ENCODE measurements around the gene JAG2. TPM values are rescaled to one million over a fixed set of nuclear protein-coding genes. Genes with fewer than 3 reads are reported as not detected.

The JAG2 gene
- total RNA-seq, 4 donors from 2014 or later: 5.4 to 29.9 (median 6.6) TPM

DNA sequence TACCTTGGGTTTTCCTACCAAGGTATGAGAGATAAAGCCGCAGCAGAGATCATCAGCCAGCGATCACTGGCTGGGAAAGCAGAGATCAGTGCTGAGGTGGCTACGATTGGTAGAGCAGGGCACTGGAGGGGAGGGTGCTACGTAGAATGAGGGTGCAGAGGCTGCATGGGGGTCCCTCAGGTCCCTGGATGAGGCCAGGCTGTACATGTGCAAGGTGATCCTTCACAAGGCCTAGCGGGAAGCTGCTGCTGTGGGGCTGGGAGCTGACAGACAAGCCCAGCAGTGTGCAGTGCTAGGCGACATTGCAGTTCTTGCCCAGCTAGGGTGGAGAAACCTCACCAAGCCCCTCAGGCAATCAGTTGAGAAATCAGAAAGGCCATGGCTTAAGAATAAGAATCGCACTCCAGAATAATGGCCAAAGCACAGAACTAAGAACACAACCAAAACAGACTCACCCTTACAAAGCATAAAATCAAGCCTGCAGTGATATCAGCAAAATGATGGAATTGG, 66.2 kb downstream of the JAG2 start:
- Histone ChIP-seq H3K27me3 (peaks cover 41% of the 10 kb centered on the region), H3K9me3 (no peaks in the 10 kb centered on the region), H3K27ac (no peak overlapping the region), H3K4me1 (no peaks in the 10 kb centered on the region), H3K36me3 (no peaks in the 10 kb centered on the region), H3K4me3 (no peak overlapping the region)
- in situ Hi-C loops (cut with MboI; ENCODE audit: low pct_ligation_motif_present in 1 of 4, low pct_unique_long_range_greater_than_20kb in 1 of 4, low sequenced_read_pairs in 3 of 4) (no loop called here), intact Hi-C loops (cut with DNase I; ENCODE audit: low total_unique reads) (no loop called here)
- DNase-seq: no peak
- 87 to 92% methylated on average over 4 to 7 of the region's 7 CpGs for WGBS, 2 donors (ENCODE audit: low coverage in 1 of 2)
- TF ChIP-seq POLR2AphosphoS5 (IDR thresholded peaks at IDR 0.05) (no peak), EP300 (IDR thresholded peaks at IDR 0.05; ENCODE audit: low read depth) (no peak), POLR2A (IDR thresholded peaks at IDR 0.05) (no peak)
- TF ChIP-seq, protein P1, sequence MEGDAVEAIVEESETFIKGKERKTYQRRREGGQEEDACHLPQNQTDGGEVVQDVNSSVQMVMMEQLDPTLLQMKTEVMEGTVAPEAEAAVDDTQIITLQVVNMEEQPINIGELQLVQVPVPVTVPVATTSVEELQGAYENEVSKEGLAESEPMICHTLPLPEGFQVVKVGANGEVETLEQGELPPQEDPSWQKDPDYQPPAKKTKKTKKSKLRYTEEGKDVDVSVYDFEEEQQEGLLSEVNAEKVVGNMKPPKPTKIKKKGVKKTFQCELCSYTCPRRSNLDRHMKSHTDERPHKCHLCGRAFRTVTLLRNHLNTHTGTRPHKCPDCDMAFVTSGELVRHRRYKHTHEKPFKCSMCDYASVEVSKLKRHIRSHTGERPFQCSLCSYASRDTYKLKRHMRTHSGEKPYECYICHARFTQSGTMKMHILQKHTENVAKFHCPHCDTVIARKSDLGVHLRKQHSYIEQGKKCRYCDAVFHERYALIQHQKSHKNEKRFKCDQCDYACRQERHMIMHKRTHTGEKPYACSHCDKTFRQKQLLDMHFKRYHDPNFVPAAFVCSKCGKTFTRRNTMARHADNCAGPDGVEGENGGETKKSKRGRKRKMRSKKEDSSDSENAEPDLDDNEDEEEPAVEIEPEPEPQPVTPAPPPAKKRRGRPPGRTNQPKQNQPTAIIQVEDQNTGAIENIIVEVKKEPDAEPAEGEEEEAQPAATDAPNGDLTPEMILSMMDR (IDR thresholded peaks at IDR 0.05): no peak

DNA sequence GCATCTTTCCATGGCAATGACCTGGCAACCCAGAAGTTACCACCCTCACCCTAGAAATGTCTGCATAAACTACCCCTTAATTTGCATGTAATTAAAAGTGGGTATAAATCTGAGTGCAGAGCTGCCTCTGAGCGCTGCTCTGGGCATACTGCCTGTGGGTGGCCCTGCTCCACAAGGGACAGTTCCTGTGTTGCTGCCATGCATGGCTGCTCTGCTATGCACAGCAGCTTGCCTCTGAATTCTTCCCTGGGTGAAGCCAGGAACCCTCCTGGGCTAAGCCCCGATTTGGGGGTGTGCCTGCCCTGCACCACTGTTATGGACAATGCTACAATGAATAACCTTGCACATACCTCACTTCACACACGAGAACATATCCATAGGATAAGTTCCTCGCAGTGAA, 67.7 kb downstream of the JAG2 start:
- Histone ChIP-seq H3K4me3 (no peak overlapping the region), H3K4me1 (no peaks in the 10 kb centered on the region), H3K27me3 (peaks cover 26% of the 10 kb centered on the region), H3K27ac (no peak overlapping the region), H3K36me3 (no peaks in the 10 kb centered on the region), H3K9me3 (no peaks in the 10 kb centered on the region)
- no peak for TF ChIP-seq EP300 (IDR thresholded peaks at IDR 0.05; ENCODE audit: low read depth)
- TF ChIP-seq POLR2A (IDR thresholded peaks at IDR 0.05): no peak
- TF ChIP-seq, protein P1 (IDR thresholded peaks at IDR 0.05): no peak
- TF ChIP-seq POLR2AphosphoS5 (IDR thresholded peaks at IDR 0.05): no peak
- in situ Hi-C loops (cut with MboI; ENCODE audit: low pct_ligation_motif_present in 1 of 4, low pct_unique_long_range_greater_than_20kb in 1 of 4, low sequenced_read_pairs in 3 of 4): no loop called here
- intact Hi-C loops (cut with DNase I; ENCODE audit: low total_unique reads): no loop called here
- DNase-seq: no peak
- 84 to 100% methylated on average over 2 to 4 of the region's 4 CpGs for WGBS, 2 donors (ENCODE audit: low coverage in 1 of 2)

DNA sequence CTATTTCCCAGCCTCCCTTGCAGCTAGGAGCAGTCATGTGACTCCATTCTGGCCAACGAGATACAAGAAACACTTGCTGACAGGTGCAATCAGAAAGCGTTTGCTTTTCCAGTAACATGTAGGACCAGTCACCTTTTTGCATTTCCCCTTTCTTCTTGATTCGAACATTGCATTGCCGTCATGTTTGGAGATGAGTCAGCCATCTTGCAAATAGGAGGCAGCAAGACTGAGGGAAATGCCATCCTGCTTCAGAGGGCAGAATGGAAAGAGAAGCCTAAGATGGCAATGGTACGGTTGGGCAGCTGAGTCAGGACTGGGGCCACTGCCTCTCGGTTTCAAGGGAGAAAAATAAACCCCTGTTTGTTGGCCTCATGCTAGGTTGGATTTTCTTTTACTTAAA, 68.8 kb downstream of the JAG2 start:
- Histone ChIP-seq H3K27me3 (peaks cover 17% of the 10 kb centered on the region), H3K9me3 (no peaks in the 10 kb centered on the region), H3K4me1 (no peaks in the 10 kb centered on the region), H3K27ac (no peak overlapping the region), H3K36me3 (no peaks in the 10 kb centered on the region), H3K4me3 (no peak overlapping the region)
- DNase-seq: no peak
- 69 to 80% methylated on average over 1 to 6 of the region's 6 CpGs for WGBS, 2 donors (ENCODE audit: low coverage in 1 of 2)
- in situ Hi-C loops (cut with MboI; ENCODE audit: low pct_ligation_motif_present in 1 of 4, low pct_unique_long_range_greater_than_20kb in 1 of 4, low sequenced_read_pairs in 3 of 4) (loop anchor here in 2 of 4 donors (10.0 to 25.0 kb wide), 2 partner anchors 188 to 255 kb away; no protein-coding TSS in a partner anchor), intact Hi-C loops (cut with DNase I; ENCODE audit: low total_unique reads) (loop anchor here (10.0 kb wide), 1 partner anchor 255 kb away; no protein-coding TSS in a partner anchor)
- no peak for TF ChIP-seq POLR2AphosphoS5 (IDR thresholded peaks at IDR 0.05)
- TF ChIP-seq, protein P1 (IDR thresholded peaks at IDR 0.05): no peak
- no peak for TF ChIP-seq EP300 (IDR thresholded peaks at IDR 0.05; ENCODE audit: low read depth)
- no peak for TF ChIP-seq POLR2A (IDR thresholded peaks at IDR 0.05)

DNA sequence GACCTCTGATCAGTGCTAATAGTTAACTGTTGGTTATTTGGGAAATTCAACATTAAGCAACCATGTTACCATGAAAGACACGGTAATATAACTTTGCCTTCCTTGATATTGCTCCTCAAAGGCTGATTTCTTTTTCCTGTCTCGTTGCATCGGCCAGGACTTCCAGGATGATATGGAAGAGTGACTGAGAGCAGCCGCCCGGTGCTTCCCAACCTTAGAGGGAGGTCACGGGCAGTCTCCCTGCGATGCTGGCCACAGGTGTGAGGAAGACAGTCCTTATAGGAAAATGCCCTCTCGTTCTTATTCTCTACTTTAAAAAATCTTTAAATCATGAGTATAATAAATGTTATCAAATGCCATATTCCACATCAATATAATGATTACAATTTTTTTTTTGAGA, 70.3 kb downstream of the JAG2 start:
- DNase-seq: no peak
- WGBS, 2 donors (ENCODE audit: low coverage in 1 of 2): 85 to 86% methylated on average over 8 of the region's 8 CpGs
- Histone ChIP-seq H3K4me3 (no peak overlapping the region), H3K4me1 (peaks cover 6 to 10% (median 8%) of the 10 kb centered on the region in 4 donors), H3K9me3 (no peaks in the 10 kb centered on the region), H3K36me3 (no peaks in the 10 kb centered on the region), H3K27ac (no peak overlapping the region), H3K27me3 (peaks cover 2% of the 10 kb centered on the region)
- TF ChIP-seq, protein P1 (IDR thresholded peaks at IDR 0.05): no peak
- TF ChIP-seq POLR2A (IDR thresholded peaks at IDR 0.05) (no peak), POLR2AphosphoS5 (IDR thresholded peaks at IDR 0.05) (no peak), EP300 (IDR thresholded peaks at IDR 0.05; ENCODE audit: low read depth) (no peak)
- in situ Hi-C loops (cut with MboI; ENCODE audit: low pct_ligation_motif_present in 1 of 4, low pct_unique_long_range_greater_than_20kb in 1 of 4, low sequenced_read_pairs in 3 of 4): loop anchor here in 2 of 4 donors (10.0 to 25.0 kb wide), 2 partner anchors 189 to 256 kb away; no protein-coding TSS in a partner anchor
- intact Hi-C loops (cut with DNase I; ENCODE audit: low total_unique reads): loop anchor here (10.0 kb wide), 1 partner anchor 256 kb away; no protein-coding TSS in a partner anchor
